Left forelimb (tissue), 1 donor: ENCODE data around the gene UTF1.
"Not testable (repeated sequence)": the region's sequence is repeated elsewhere in the genome, so short reads cannot be mapped to it uniquely, and the experiment has no call there.

Experiments used
- DNase-seq: peaks from one replicate; pipeline ENCODE4 v3.0.0-alpha.2; 2018; ENCODE audit warnings: low spot score

Gene UTF1

GRCh38 chr10:133209641-133210040 is 20.4 kb upstream of the UTF1 start:
- DNase-seq: no peak

GRCh38 chr10:133210398-133211140 is 19.4 kb upstream of the UTF1 start:
- DNase-seq: no peak

GRCh38 chr10:133211141-133211830 is 18.7 kb upstream of the UTF1 start:
- DNase-seq: no peak

- DNase-seq: no peak
Measured at GRCh38 chr10:133211959-133212852, 17.8 kb upstream of the UTF1 start.

- no peak for DNase-seq
Measured at GRCh38 chr10:133212853-133213494, 17.0 kb upstream of the UTF1 start.

GRCh38 chr10:133213641-133214467 is 16.2 kb upstream of the UTF1 start:
- DNase-seq: no peak

GRCh38 chr10:133214468-133215410 is 15.3 kb upstream of the UTF1 start:
- no peak for DNase-seq

GRCh38 chr10:133215586-133215985 is 14.4 kb upstream of the UTF1 start:
- no peak for DNase-seq

- no peak for DNase-seq
Measured at GRCh38 chr10:133216776-133217175, 13.2 kb upstream of the UTF1 start.

GRCh38 chr10:133217800-133218589 is 12.0 kb upstream of the UTF1 start:
- no peak for DNase-seq

GRCh38 chr10:133218891-133219290 is 11.1 kb upstream of the UTF1 start:
- DNase-seq: no peak

GRCh38 chr10:133219782-133220181 is 10.2 kb upstream of the UTF1 start:
- no peak for DNase-seq

- DNase-seq: no peak
Measured at GRCh38 chr10:133221331-133221730, 8.7 kb upstream of the UTF1 start.

GRCh38 chr10:133221756-133222155 is 8.3 kb upstream of the UTF1 start:
- not testable (repeated sequence) for DNase-seq

GRCh38 chr10:133224076-133224475 is 5.9 kb upstream of the UTF1 start:
- no peak for DNase-seq

- no peak for DNase-seq
Measured at GRCh38 chr10:133224756-133225372, 5.2 kb upstream of the UTF1 start.

- no peak for DNase-seq
Measured at GRCh38 chr10:133225707-133226191, 4.3 kb upstream of the UTF1 start.

GRCh38 chr10:133226251-133226808 is 3.7 kb upstream of the UTF1 start:
- DNase-seq: no peak
